ENCODE measurements around the gene LSM6.

Gene LSM6

DNA sequence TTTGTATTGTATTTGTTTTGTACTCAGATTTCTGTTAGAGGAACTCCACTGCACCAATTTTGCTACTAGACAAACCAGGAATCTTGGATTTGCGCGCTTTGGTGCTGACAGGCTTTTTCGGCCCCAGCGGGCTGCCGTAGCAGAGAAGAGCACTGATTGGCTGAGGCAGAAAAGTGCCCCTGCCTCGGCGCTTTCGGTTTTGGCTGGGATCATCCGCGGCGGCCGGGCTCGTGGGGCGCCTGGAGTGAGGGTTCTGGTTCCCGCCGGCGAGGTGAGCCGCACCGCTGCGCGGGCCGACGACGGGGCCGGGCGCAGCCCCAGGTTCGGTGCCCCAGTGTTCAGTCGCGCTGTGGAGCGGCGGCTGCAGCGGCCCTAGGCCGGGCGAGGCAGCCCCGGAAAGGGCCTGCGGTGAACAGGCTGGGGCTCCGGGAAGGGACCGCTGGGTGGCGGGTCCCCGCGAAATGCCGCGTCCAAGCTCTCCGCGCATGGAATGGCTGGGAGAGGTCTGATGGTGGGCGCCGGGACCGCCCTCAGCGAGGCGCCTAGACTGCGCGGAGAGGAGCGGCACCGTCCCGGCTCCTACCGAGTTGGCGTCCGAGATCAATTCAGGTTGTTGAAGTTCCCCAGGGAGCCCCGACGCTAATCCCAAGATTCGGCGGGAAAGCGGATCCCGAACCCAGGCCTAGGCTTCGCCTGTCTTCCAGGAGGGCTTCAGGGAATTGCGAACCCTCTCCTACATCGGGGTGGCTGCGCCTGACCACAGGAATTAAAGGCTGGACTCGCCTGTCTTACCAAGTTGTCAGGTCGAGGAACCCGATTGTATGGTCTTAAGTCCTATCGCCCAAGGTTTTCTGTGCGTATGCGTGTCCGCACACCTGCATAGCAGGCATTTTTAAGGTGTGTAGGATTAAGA lies at the start of gene LSM6:
TSS of gene LSM6 (plus strand) at position 178 of the 913 bp plus-strand sequence. CDS start 7,204 bp downstream, outside the sequence.
- peak; percentile 19 for DNase-seq

DNA sequence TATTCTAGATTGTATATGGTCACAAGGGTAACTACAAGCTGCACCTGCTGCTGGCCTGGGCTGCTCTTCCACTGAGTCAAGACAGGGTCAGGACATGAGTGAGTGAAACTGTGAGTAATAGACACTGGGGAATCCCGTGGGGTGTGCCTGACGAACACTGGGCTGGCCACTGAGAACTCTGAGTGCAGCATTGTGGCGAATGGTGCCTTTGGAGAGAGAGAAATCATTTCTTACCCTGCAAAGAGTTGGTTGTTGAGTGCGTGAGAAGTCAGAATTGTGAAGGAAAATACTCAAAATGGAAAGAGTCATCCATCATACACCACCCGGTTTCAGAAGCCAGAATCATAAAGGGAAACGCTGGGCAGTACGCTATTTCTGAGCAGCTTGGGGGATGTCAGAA lies 43.1 kb upstream of the LSM6 start:
- no peak for DNase-seq

DNA sequence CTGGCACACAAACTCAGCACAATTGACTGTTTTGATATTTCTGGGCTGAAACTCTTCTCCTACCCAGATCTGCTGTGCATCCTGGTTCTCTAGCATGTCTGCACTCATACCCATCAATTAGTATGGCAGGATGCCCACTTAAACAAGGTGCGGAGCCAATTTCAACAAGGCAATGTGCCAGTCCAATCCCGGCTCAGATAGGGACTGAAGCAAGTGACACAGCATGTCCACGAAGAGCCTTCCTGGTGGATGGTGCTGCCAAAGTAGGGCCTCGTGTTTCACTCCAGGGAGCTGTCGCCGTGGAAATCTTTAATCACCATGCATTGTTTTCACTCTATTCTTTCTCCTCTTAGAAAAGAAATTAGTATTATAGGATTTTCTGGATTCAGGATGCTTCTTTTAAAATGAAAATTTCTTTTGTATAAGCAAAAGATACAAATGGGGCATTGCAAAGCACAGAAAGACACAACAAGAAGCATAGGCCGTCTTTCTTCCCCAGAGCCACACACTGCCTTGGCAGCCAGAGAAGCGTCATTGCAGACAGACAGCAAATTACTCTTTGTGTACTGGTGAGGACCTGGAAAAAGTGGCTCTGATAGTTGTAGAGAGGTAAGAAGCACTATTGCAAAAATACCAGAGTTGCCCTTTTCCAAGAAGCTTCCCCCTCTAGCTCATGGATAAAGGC lies 40.6 kb upstream of the LSM6 start:
- DNase-seq, result no peak

DNA sequence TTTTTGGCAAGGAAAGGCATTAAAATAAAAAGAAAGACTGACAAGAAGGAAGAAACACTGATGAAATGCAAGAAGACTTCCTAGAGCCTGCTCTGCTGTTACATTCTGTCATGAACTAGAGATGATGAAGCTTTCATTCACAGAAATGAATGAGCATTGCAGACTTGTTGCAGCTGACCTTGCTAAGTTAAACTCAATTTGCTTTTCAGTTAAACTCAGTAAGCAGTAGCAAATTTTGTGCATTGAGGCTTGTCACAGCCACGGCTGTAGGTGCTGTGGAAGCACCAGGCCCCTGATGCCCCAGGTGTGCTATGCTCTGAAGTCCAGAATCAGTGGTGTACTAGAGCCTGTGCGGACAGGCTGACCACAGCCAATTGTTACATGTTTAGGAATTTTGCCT lies 39.6 kb upstream of the LSM6 start:
- no peak for DNase-seq

DNA sequence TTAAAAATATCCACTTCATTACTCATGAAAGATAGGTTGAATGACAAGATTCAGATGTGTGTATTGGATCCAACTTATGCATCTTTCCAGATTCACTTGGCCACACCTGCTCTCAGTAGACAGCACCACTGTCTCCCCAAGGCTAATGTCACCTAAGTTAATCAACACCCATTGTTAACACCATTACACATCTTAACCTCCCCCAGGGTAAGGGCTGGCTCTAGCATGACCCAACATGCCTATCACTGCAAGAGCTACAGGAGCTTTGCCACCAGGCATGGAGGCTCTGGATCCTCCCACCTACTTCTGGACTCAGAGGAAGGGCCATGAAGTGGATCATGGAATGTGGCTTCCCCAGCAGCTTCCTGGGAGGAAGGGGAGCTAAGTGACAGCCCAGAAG lies 32.8 kb upstream of the LSM6 start:
- DNase-seq, result no peak

DNA sequence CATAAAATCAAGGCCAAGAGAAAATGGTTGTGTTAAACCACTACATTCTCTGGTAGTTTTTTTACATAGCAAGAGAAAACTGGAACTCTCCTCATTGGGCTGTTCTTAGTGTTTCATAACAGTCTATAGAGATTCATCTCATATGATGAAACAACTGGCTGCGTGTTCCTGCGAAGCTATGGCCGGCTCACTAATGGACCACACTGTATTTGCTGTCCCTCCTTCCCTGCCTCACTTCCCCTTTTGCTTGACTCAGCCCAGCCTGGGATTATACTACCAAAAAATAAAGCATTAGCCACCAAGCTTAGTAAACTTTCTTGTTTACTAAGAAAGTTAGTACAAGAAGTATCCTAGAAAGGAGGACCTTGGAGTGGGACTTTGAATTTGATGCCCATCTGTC lies 31.6 kb upstream of the LSM6 start:
- no peak for DNase-seq

DNA sequence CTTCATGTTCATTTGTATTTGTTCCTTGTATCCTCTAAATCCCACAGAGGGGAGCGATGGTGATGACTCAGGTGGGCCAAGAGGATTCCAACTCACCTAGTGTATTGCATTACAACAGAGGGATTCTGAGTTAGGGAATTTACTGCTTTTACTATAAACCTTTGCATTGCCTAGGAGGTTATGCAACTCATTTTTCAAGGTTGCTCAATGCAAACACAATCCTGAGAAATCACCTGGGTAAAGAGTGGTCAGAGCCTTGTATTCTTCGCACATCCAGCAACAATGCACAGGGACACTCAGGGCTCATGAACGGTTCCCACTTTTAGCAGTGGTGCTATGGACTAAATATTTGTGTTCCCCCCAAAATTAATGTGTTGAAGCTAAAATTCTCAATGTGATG lies 28.6 kb upstream of the LSM6 start:
- DNase-seq, result no peak

DNA sequence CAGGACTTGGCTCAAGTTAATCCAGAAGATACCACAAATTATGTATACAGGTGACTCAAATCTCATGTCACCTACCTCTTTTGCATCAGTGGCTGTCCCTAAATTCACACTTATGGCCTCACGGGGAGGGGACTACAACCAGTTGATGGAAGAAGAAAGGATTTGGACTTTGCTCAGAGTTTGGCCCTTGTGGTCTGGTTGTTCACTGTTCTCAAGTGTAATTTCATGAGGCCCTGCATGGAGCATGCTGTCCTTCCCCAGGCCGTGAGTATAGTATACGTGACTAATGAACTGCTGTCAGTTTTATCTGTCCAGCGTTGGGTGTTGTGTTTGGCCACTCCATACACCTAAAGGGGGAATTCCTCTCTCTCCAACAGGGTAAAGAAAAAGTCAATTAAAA lies 27.5 kb upstream of the LSM6 start:
- no peak for DNase-seq

DNA sequence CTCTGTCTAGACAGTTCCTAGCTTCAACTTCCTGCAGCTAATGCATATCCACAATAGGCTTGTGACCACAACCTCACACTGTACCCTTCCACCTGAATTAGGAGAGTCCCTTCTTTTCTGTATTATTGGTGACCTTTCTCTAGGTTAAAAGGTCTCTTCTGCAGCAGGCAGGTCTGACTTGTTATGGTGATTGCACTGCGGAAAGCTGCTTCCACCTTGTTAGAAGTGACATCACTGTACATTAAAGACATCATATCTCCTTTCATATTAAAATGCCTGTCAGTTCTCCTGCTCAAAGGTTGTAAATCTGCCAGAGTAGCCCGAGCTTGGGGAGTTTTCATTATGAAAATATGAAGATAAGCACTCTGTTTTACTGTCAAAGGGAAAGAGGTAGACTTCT lies 21.5 kb upstream of the LSM6 start:
- no peak for DNase-seq

DNA sequence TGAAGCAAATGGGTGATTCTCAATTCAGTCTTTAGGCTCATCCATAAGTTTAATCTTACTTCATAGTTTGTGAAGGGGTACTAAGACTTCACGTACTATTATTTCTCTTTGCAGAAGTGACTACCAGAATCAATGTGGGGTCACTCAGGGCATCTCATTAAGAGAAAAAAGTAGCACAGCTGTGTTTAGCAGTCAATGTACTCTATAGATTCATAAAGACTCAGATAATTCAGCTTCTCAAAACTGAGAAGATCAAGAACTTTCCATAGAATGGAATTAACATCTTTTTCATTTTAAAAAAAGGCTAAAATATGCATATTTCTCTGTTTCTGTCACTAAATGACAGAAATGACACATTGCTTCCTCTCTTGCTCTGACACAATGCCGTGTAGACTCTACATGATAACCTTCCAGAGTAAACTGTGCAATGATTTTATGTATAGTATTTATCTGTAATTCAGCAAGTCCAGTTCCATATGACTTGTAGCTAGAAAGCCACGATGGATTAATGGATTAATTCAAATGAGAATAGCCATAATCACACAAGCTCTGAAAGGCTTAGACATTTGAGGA lies 20.3 kb upstream of the LSM6 start:
- no peak for DNase-seq

DNA sequence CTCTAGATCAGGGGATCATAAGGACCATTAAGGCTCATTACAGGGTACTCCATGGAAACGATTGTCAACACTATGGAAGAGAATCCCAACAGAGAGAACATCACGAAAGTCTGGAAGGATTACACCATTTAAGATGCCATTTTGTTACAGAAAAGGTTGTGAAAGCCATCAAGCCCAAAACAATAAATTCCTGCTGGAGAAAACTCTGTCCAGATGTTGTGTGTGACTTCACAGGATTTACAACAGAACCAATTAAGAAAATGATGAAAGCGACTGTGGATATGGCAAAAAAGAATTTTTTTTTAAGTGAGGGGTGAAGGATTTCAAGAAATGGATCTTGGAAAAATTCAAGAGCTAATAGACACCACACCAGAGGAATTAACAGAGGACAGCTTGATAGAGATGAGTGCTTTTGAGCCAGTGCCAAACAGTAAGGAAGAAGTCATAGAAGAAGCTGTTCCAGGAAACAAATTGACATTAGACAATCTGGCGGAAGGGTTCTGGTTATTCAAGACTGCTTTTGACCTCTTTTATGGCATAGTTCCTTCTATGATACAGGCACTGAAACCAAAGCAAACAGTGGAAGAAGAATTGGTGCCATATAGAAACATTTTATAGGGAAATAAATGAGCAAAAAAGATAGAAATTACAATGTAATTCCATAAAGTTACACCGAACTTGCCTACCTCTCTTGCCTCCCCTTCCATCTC lies 17.3 kb upstream of the LSM6 start:
- no peak for DNase-seq

DNA sequence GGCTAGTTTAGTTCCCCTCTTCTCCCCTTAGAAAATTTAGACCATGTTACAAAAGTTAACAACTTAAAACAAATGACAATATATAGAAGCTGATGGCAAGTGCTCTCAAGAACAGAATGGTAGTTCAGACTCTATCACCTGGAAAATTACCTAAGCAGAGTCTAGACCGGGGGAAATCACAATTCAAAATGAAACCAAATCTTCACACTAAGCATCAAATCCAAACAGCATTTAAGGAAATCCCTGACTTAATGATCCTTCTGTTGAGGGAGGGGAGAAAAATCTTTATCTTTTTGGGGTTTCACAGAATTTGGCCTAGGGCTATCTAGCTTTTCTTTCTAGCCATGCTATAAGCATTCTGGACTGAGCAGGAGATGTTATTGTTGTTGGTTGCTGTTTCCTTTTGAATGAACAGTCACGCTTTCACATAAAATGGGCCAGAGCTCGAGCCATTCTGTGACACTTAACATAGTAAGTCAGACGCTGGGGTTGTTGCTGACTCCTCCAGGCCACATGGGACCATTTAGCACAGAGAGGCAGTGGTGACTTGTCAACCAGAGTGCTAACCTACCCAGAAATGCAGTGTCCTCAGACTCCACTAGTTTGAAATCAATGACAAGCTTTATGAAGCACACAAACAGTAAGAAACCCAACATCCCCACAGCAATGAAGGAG lies 16.0 kb upstream of the LSM6 start:
- no peak for DNase-seq

DNA sequence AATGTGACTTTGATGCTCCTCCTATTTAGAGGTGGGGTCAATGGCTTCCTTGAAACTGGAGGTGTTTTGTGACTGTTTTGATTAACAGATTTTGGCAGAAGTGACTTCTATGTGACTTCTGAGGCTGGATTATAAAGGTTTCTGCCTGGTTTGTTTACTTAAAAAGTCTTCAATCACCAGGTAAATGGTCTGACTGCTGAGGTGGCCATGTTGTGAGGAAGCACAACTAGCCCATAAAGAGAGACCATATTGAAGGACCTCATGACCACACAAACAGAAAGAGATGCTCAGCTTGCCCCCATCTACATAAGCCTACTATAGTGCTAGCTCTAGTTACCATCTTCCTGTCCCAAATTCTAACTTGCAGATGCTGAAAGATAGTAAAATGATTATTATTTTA lies 14.3 kb upstream of the LSM6 start:
- DNase-seq, result no peak

DNA sequence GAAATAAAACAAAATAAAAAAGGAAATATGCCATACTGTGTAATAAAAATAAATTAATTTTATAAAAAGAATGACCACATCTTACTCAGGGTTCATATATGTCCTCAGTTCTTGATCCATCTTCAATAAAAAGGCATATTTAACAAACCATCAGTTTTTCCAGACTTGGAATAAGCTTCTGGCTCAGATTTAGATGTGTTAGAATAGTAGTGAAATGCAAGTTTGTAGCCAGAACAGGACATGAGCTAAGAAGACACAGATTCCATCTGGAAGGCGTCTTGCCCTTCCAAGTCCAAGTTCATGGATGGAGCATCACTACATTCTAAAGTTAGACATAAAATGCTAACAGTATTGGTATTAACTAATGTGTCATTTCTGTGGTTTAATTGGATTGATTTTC lies 10.3 kb upstream of the LSM6 start:
- no peak for DNase-seq

DNA sequence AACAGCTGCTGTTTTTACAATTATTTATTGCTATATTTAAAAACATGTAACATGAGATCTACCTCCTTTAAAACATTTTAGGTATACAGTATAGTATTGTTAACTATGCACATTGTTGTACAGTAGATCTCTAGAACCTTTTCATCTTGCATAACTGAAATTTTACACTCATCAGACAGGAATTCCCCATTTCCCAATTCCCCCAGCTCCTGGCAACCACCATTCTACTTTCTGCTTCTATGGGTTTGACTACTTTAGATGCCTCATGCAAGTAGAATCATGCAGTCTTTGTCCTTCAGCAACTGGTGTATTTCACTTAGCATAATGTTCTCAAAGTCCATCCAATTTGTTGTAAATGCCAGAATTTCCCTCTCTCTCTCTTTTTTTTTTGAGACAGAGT lies 9.7 kb upstream of the LSM6 start:
- no peak for DNase-seq

DNA sequence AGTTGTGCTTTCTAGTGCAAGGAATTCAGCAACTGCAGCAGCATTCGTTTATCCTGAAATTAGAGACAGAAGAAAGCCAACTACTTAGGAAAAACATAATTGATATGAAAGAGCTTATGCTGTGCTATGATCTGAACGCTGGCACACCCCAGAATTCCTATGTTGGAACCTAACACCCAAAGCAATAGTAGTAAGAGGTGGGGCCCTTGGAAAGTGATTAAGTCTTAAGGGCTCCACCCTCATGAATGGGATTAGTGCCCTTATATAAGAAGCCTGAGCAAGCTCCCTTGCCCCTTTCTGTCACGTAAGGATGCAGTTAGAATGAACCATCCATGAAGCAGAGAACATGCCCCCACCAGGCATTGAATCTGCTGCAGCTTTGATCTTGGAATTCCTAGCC lies 5.4 kb upstream of the LSM6 start:
- DNase-seq, result no peak

DNA sequence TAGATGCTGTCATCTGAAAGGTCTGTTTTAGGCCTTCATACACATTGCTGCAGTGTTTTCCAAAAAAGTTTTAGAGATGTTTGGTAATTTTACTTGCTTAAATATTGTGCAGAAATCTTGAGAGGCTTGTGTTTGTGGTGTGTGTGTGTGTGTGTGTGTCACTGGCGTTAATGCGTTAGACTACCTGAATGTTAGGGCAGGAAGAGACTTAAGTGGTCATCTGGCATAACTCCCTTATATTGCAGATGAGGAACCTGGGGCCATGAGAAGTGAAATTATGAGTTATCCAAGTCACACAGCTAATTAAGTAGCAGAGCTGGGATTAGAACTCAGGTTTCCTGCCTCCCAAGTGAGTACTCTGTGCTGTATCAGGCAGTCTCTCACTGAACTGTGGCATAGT lies 1.4 kb downstream of the LSM6 start:
- DNase-seq, result no peak

DNA sequence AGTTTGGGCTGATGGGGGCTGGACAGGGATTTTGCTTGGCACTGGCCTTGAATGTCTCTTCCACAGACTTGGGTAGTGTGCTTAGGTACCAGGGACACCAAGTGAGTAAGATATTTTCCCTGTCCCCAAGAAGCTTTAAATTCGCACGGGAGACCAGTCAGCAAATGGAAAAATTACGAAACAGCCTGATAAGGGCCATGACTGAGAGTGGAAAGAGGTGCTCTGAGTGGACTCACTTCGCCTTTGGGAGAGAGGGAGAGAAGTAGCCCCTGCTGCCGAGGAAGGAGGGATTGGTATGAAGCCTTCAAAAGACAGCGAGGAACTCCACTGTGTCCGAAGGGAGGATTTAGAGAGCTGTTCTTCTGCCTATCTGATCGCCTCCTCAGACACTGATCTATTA lies 2.6 kb downstream of the LSM6 start:
- no peak for DNase-seq

DNA sequence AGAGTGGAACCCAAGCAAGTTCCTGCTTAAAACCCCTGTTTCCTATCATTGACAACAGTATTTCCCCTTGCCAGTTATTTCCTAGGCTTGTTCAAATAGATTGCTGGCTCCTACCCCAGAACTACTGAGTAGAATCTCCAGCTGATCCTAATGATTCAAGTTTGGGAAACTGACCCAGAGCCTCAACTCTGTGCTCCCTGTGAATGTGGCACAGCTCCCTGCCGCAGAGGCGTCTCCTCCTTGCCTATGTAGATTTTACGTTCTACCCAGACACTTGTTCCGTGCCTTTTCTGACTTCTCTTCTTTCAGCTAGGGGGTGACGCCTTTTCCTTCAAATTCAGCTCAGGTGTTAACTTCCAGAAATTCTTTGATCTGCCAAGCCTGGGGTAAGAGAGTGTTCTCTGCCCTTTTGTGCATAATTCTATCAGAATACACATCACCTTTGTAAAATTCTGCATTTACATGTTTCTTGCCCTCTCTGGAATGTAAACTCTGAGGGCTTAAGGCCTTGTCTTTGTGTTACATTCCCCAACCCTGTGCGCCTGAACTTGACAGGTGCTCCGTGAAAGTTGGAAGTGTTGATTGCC lies 4.4 kb downstream of the LSM6 start:
- no peak for DNase-seq

DNA sequence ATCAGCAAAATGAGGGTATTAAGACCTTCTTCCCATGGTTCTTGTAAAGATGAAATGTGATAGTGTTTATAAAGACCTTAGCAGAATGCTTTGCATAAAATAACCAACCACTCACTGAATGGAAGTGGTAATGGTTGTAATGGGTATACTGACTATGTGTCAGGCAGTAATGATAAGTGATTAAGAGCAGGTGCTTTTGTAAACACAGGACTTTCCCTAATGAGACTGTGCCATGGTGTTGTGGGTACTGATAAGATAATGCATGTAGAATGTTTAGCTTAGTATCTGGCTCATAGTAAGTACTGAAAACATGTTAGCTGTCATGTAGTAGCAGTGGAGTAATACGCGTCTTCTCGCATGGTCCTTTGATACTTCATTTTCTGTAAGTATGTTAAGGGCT lies 6.9 kb downstream of the LSM6 start:
- DNase-seq, result no peak

DNA sequence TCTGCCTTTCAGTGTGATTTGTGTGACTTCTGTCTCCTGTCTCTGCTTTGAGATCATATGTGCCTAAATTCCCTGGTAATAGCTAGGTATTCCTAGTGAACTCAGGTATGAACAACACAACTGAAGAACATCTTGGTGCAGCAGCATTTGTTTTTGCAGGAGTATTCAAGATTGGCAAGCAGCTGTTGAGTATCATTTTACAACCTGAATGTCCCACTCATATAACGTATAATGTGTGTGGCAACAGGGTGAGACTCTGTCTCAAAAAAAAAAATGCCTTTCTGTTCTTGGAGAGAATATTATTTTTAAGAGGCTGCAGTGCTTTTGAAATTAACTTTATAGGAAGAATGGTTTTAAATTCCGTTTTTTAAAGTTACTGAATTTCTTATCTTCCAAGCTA lies 7.7 kb downstream of the LSM6 start:
- DNase-seq, result no peak

DNA sequence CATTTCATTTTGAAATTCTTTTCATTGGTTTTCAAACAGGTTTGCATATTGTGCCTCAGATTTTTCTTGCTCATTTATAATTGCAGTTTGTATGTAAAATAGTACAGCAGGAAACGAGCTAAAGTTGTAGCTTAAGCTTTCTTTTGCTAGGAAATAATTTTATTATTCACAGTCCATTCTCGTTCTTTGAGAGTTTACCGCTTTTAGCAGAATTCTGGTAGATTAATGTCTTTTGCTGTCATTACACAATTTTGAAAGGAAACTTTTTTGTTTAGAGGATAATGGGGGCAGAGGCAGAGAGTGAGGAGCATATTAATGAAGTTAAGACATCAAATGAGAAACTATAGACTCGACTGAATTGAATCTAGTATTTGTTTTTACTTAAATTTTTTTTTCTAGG lies 10.5 kb downstream of the LSM6 start:
- no peak for DNase-seq

DNA sequence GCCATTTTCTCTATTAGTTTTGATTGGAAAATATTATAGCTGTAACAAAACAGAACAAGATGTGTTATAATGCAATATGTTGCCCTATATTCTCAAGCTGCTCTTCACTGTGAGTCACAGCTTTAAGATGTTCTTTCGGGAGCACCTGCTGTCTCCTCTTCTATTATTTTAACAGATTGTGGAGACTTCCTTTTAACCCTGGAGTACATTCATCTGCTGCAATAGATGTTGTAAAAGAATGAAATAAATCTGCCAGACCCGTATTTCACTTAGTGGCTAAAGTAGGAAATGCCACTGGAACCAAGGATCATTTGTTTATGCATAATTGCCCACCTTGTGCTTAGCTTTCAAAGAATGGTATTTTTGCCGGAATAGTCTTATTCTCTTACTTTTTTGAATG lies 11.1 kb downstream of the LSM6 start:
- DNase-seq, result no peak

All from 8988T (cell line).